ENCODE data around the gene ATP6V0D1. TPM values are rescaled to one million over a fixed set of nuclear protein-coding genes. Genes with fewer than 3 reads are reported as not detected.
A peak's percentile ranks its signal among the peaks of the same experiment; 100 is the strongest.

The ATP6V0D1 gene
- total RNA-seq, 1 donor from 2014 or later, result 155 TPM

DNA sequence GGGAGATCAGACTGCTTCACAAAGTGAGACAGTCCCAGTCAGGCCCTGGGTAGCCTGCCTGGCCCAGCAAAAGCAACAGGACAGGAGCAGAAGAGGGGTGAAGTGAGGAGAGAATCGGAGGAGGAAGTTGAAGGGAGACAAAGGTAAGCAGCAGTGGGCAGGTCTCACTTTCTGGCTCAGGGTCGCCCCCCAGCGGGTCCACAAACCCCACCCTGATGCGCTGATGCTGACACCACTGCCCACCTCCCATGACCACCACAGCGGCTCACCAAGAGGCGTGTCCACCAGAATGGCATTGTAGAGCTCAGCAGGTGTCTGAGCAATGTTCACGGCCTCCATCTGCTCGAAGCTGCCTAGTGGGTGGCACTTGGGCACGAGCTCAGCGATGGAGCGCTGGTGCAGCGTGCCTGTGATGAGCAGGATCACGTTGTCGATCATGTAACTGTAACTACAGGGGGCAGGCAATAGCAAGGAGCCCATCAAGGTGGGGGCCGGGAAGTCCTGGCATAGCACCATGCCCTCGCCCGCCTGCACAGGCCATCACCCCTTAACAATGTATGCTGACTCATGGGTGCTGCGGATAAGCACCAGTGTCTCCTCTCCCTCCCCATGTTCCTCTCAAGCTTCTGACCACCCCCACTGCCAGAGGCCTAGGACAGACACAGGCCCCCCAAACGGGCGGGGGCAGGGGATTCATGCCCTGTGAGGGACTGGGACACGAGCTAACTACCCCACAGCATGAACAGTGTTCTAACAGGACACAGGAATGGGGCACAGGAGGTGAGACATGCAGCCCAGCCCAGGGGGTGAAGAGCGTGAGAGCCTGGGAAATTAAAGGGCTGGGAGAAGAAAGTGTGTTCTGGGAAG is 36.5 kb downstream of the ATP6V0D1 start:
- no peak for DNase-seq

DNA sequence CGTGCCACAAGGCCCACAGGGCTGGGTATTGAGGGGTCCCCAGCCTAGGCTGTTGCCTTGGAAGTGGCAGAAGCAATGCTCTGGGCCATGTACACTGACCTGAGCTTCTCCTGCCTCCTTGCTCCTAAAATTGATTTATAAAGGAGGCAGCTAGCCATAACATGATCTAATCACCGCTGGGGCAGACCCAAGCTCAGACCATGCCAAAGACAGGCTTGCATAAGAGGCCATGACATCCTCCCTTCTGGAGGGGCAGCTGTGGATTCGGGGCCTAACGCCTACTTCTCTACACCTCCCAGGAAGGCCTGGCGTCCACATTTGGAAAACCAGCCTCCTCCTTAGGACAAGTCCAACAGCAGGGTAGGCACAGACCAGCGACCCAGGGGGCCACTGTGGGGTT is 37.7 kb downstream of the ATP6V0D1 start:
- DNase-seq, result no peak

DNA sequence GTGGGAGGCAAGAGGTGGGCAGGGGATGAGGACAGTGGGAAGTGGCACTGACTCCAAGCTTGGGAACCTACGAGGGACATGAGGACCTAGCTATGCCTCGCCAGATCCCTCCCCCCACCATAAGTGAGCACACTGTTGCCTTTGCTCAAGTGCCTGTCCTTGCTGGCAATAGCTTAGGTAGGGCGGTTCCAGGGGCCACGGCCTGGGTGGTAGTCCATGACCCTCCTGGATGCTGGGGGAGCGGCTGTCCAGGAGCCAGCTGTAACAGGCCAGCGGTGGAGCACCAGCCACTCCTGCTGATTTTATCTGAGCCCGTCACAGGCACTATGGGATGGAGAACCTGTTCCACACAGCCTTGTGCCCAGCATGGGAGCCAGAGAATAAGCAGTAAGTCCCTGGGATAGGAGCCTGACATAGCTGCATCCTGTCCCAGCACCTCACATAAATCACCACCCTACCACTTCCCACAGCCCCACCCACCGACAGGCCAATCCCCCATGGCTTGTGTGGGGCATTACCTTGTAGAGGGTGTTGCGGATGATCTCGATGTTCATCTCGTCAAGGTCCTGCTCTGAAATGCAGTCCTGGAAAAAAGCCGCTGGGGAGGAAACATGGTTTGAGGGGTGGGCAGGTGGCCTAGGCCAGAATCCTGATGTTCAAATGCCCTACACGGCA is 38.2 kb downstream of the ATP6V0D1 start:
- DNase-seq, result no peak

DNA sequence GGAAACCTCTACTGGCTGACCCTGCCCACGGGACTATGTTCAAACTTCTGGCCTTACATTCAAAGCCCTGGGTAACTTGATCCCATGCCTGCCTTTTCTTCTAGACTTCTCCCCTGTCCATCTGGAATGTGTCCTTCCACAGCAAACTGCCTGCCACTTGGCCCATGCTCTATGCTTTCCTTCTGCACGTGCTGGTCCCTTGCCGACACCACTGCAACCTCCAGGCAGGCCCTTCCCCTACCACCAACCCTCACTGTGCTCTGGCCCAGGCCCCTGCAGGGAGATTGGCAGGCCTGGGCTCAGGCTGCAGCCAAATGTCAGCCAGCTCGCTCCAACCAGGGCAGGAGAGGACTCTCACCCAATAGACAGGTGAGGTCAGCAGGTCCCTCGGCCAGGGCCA is 39.0 kb downstream of the ATP6V0D1 start:
- DNase-seq, result no peak

DNA sequence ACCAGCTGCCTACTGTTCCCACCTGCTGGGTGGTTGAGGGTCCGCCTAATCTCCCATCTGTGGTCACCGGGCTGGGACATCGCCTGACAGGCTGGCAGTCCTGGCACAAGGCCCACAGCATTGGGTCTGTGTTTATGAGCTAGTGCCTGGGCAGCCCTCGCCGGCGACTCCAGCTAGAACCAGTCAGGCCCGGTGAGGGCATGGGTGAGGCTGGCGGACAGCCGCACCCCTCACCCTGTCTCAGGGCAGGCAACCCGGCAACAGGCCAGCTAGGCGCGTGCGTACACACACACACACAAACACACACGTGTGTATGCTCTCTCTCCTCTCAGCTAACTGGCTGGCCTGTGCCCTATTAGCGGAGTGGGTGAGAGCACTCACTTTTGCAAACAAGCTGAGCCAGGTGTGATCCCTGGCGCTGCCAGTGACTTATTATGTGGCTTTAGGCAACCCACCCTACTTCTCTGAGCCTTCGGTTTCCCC is 39.6 kb downstream of the ATP6V0D1 start:
- DNase-seq, result no peak

DNA sequence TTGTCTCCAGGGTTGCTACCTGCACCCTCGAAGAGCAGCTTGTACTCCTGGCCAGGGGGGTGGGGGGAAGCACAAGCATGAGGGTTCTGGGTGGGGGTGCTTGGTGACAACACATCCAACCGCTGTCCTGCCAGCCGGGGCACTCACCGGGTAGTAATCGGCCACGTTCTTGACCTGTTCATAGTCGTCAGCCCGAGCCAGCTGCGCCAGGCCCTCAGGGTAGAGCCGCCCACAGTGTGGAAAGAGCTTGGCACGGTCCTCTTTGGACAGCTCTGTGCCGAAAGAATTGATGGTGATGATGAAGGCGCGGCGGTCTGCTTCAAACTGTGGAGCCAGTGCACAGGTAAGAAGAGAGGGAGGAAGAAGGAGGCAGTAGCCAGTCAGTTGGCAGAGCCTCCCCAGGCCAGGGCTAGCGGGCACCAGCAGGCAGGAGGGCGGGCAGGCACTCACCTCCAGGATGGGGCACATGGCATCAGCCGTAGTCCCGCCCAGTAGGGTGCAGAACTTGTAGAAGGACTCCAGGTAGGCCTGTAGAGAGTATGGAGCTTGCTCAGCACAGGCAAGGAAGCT is 42.0 kb downstream of the ATP6V0D1 start:
- no peak for DNase-seq

DNA sequence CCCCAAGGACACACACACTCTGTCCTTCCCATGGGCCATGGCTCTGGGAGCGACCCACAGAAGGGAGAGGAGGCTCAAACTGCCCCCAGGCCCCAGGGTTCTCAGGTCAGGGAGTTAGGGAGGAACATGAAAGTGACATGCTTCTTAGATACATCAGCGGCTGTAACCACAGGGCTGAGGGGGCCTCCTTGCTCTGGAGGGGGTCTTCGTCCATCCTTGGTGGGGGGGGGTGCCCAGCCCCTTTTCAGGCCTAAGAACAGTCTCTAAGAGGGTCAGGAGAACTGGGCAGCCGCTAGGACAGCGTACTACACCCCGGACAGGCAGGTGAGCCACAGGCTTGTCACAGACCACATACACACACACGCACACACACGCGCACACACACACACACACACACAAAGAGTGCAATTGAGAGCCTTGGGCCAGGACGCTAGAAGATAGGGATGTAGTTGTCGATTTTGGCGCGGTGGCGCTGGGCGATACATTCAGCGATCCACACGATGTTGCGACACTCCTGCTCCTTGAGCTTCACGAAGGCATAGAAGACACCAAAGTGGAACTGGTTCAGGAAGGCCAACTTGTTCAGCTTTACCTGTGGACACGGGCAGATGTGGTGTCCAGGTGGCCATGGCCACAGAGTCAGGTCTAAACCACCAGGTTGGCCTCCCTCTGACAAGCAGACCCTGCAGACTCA is 42.7 kb downstream of the ATP6V0D1 start:
- DNase-seq, result no peak

DNA sequence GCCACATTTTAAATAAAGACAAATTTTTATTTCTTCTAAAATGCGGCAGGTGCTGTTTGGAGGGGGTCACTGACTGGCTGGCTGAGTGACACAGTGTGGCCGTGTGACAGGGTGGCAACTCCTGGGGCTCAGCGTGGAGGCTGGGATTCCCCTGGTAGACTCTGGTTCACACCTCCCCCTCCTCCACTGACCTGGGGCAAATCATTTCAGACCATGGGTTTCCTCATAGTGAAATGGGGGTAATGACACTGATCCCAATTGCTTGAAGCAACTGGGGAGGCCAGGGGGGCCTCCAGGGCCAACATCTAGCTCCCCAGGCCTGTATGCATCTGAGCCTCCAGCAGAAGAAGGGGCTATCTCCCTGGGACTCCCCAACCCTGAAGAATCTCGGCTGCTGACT is 43.4 kb downstream of the ATP6V0D1 start:
- no peak for DNase-seq

DNA sequence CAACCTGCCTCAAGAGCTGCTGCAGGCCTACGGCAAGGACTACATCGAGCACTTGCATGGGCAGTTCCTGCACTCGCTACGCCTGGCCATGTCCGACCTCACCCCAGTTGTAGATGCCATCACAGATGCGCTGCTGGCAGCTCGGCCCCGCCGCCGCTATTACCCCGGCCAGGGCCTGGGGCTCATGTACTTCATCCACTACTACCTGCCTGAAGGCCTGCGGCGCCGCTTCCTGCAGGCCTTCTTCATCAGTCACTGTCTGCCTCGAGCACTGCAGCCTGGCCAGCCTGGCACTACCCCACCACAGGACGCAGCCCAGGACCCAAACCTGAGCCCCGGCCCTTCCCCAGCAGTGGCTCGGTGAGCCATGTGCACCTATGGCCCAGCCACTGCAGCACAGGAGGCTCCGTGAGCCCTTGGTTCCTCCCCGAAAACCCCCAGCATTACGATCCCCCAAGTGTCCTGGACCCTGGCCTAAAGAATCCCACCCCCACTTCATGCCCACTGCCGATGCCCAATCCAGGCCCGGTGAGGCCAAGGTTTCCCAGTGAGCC is 44.2 kb downstream of the ATP6V0D1 start:
- DNase-seq, result no peak

DNA sequence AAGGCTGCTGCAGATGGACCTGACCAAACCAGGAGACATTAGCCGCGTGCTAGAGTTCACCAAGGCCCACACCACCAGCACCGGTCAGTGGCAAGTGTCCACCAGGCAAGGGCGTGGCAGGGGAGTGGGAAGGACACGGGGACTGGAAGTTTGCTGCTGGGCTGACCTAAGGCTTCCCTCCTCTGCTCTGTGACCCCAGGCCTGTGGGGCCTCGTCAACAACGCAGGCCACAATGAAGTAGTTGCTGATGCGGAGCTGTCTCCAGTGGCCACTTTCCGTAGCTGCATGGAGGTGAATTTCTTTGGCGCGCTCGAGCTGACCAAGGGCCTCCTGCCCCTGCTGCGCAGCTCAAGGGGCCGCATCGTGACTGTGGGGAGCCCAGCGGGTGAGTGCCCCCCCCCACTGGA is 45.2 kb downstream of the ATP6V0D1 start:
- no peak for DNase-seq

DNA sequence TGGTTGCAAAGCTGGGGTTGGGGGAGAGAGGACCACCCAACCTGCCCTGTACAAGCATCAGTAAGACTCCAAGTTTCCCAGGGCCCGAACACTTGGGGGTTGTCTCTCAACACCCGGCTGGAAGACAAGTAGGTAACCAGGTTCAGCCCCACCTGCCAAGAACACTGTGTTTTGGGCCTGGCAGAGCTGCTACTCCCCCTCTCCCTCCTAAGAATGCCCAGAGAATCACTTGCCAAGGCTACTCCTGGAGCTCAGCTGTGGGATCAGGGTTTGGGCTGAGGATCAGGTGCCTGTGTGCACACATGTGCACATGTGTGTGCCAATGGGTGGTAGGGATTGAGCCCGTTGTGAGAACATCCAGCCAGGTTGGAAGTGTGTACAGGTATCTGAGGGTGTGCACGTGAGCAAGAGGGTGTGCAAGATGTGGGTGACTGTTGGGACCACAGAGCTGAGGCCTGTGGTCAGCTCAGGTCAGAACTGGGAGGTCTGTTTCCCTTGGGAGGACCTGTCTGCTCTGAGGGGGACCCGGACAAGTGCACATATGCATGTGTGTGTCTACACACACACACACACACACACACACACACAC is 47.7 kb downstream of the ATP6V0D1 start:
- DNase-seq, result no peak

DNA sequence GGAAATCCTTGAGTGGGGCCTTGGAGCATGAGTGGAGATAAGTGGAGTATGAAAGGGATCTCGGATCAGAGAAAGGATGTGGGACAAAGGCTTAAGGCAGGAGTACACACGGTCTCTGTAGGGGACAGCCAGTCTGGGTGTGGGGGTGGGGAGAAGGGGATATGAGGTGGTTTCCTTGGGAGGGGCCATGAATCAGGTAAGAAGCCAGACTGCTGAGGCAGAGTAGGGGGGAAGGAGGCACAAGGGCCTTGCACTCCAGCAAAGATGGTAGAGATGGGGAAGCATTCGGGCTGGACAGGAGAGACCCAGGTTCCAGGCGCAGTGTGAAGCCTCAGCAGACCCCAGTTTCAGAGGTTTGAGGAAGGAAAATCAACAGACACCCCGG is 48.5 kb downstream of the ATP6V0D1 start:
- no peak for DNase-seq

DNA sequence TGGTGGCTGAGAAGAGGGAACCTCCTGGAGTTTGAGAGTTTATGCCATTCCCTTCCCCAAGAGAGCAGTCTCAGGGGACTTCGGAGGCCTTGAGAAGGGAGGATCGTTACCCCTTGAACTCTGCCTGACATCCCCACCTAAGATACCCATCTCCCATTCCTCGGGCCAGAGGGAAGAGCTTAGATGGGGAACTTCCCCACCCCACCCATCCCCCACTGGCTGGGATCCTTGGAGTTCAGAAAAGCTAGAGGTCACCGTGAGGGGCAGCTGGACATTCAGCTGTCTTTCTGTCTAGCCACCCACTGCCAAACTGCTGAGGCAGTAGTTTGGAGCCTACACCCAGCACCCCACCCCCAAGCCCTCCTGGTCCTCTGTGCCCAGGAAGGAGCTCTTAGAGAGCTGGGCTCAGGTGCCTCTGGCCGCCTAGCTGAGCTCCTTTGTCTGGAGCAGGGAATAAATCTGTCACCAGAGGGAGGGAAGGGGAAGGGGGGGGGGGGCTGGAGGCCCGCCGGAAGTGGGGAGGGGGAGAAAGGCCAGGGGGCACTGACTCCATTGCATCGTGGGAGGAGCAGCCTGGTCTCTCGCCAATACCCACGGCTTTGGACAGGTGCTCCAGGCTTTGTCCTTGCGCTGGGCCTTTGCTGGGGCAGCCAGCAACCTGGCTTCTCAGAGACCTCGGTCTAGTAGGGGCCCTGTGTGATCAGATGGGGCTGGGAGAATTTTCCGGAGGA is 49.0 kb downstream of the ATP6V0D1 start:
- DNase-seq, result no peak

DNA sequence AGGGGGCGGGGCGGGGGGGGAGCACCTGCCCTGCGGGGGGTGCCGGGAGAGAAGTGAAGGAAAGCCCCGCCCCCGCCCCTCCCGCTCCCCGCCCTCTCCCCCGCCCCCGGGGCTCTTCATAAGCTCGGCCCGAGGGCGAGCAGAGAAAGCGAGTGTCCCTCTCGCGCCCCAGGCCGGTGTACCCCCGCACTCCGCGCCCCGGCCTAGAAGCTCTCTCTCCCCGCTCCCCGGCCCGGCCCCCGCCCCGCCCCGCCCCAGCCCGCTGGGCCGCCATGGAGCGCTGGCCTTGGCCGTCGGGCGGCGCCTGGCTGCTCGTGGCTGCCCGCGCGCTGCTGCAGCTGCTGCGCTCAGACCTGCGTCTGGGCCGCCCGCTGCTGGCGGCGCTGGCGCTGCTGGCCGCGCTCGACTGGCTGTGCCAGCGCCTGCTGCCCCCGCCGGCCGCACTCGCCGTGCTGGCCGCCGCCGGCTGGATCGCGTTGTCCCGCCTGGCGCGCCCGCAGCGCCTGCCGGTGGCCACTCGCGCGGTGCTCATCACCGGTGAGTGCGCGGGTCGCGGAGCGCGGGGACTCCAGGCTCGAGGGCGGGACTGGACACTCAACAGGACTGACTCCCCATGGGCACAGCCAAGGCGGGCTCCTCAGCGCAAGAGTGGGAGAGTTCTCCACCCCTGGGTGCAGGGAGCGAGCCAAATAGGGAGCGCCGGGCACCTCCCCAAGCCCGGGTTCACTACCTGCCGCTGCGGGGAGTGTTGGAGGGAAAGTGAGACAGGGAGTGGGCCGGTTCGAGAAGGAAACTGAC is 49.8 kb downstream of the ATP6V0D1 start, which contains the start of gene HSD11B2:
TSS of gene HSD11B2 (plus strand) at position 145 of the 798 bp plus-strand sequence. CDS start at position 273, 128 bp downstream.
- DNase-seq, result peak; percentile 72

DNA sequence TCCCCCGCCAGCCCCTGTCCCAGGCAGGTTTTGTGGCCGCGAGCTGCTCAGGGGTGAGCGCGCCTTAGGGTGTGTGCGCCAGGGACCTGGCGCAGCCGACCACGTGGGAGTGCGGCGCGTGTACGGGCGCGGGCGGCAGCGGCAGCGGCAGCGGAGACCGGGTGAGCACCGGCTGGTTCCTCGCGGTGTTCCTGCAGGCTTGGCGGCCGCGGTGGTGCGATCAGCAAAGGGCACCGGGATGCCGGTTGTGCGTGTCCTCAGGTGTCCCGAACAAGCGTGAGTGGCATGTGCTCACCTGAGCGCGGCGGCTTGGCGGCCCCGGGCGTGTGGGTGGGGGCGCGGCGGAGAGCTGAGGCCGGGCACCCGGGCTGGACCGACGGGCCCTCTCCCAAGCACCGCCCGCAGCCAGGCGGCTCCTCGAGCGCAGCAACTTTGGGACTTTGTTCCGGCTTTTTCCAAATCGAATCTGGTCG is 50.4 kb downstream of the ATP6V0D1 start:
- peak; percentile 15 for DNase-seq

DNA sequence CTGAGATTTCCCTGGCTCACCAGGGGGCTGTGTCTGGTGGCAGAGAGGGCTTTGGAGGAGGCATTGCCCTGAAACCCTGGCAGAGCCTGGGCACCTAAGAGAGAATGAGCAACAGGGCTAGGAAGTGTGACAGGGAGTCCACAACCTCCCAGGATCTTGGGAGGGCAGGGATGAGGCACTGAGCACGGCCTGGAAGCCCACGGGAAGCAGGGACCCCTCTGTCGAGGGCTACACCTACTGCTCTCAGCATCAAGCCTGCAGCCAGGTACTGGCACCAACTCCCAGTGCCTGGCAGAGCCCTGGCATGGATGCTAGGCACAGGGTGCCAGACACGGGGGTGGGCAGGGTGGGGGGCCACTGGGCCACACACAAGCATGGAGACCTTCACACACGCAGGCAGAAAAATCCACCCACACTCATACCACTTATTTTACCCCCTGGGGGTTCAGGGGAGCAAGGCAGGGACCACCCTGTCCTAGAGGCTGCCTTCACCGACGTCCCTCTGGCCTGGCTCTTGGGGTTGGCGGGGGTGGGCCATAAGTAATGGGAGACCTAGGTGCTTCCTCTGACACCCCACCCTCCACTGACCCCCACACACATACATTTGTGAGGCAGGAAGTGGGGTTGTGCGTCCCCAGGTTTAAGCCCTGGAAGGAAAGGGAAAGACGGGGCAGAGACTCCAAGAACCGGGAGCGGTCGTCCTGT is 51.0 kb downstream of the ATP6V0D1 start:
- no peak for DNase-seq

DNA sequence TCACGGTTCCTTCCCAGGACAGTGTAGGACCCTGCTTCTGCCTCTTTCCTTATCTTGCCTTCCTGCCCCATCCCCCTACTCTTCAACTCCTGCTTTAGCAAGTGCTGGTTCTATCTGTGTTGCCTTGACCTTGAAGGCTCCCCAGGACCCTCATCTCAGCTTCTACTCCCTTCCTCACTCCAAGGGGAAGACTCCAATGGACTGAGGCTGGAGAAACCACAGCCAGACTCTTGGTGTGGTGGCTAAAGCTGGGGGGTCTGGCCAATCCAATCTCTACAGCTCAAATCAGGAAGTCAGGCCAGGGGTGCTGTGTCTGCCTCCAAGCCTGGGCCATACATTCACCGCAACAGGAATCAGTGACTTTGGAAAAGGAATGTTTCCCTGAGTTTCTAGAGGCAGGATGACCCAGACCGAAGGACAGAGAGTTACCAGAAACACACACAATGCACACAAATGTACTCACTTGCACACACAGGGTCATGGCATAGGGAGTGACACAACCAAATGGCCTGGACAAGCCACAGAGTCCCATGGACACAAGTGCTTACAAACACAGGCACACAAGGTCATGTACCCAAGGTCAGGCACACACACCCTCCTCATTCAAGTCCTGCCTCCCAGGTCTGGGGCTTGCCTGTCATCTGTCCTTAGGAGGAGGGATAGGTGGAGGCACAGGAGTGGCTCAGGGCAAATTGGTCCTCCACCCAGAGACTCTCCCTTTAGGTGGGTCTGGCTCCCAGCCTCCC is 51.7 kb downstream of the ATP6V0D1 start:
- no peak for DNase-seq

DNA sequence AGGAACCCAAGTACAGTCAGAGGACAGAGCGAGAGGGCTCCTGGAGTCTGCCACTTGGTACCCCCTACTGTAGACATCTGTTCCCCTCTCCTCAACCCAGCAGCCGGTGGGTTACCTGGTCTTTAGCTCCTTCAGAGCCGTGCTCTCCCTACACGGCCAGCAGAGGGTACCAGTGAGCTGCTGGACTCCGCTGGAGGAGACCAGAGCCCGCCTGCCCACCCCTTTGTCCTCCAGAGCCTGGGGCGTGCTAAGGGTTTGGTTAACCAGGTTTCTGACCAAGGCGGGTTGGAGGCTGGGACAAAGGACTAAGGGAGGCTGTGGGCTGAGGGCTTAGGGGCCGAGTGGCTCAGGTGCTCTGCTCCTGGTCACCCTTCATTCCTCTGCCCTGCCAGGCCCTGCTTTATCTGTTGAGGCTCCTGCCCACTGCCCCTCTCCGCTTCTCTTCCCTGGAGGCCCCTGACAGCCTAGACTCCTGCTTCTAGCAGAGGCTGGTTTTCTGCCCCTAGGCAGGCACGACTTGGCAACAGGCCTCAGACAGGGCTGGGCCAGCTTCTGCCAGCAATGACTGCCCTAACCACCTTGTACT is 52.7 kb downstream of the ATP6V0D1 start:
- peak; percentile 82 for DNase-seq

DNA sequence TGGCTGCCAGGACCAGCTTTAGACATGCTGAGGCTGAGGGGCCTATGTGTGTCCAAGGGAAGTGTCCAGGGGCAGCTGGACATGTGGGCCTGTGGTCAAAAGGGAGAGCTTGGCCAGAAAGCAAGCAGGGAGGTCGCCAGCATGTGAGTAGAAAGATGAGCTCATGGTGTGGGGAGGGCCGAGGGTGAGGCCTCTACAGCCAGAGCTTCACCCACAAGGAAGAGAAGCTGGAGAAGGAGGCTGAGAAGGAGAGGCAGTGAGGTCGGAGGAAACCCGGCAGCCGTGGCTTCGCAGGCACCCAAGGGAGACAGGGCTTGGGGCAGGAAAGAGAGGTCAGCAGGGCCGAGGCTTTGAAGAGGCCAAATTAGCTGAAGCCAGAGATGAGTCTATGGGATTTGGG is 54.0 kb downstream of the ATP6V0D1 start:
- DNase-seq, result no peak

Measured in dermis blood vessel endothelial cell (primary cell).